Posterior cingulate gyrus (tissue), 11 donors: ENCODE measurements around the gene PEX26.
A peak's percentile ranks its signal among the peaks of the same experiment; 100 is the strongest.
"Not testable (repeated sequence)": the region's sequence is repeated elsewhere in the genome, so short reads cannot be mapped to it uniquely, and the experiment has no call there.

Experiments used
- DNase-seq, 10 donors: peaks; one replicate each; pipeline versions ENCODE4 v3.0.0 to v3.0.0-alpha.2; 2020 to 2021; ENCODE audit warnings: mixed read lengths in 3 of 10
- intact Hi-C: fragments of 100-400 bp; cut with DNase I; formaldehyde crosslinking; loops from one replicate; pipeline ENCODE4 v1.15.1; 2023

PEX26 gene

DNA sequence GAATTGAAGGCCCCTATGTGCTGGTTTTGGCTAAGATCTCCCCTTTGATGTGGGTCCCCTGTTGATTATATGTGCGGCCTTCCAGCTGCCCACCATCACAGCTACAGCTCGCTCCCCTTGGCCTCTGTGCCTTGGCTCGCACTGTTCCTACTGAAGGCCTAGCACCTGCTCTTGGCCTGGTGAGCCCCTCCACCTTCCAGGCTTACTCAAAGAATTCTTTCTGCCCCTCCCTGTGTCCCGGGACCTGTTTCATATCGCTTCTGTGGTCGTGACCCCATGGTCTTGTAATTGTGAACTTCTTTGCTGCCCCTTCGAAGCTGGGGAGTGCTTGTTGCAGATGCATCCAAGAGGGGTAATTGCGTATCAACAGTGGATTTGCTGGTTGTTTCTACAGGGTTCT, 12.5 kb downstream of the PEX26 start:
- intact Hi-C loops: no loop called here
- no peak for DNase-seq

DNA sequence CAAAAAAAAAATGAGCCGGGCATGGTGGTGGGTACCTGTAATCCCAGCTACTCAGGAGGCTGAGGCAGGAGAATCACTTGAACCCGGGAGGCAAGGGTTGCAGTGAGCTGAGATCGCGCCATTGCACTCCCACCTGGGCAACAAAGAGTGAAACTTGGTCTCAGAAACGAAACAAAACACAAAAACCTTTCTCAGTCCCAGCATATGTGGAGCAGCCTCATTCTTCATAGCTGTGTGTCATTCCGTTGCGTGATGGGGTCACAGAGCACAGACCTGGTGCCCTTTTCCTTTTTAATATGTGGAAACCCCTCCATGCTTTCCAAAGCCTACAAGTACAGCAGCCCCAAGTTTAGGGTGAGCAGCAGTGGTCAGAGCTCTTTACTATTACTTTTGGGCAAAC, 13.7 kb downstream of the PEX26 start:
- no peak for DNase-seq
- intact Hi-C loops: no loop called here

DNA sequence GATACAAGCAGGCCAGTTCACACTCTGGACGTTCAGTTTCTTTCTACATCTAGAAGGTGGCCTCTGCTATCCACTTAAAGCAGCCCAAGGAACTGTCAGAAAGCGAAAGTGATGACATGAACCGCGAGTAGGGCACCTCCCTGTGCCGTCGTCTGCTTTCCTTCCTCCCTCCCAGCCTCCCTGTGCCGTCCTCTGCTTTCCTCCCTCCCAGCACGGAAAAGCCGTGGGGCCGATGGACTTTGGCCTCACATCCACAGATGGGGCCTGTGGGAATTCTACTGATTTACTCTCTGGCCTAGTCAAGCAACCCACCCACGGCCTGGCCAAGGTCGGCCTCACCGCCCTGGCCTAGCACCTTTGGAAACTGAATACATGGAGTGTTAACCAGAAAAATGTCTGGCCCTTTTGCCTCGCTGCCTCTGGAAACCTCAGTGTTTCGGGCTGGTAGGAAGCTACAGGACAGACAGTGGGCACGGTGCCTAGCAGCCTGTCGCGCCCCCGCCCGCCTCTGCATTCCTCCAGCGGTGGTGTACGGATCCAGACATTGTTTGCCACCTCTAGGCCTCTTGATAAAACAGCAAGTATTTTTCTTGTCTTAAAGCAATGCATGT, 14.2 kb downstream of the PEX26 start:
- intact Hi-C loops: no loop called here

DNA sequence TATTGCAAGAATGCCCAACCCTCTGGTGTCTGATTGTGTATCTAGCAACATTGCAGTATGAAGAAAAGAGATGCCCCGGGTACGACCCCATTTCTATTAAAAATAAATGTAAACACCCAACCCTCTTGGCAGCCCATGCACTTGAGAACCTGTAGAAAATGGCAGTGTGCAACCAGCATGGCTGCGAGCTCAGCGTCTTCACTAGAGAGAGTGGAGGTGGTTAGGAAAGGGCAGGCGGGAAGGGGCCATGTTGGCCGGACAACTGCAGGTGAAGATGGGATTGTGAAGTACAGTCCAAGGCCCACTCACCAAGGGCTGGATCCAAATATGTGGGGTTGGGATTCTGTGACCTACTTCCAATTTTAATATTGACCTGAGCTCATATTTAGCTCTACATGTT, 15.9 kb downstream of the PEX26 start:
- intact Hi-C loops: no loop called here

More for the DNA sequence above, 14.2 kb downstream of the PEX26 start:
- DNase-seq: peak in 7 of 10 donors; percentile 57 to 95 (median 72)

DNA sequence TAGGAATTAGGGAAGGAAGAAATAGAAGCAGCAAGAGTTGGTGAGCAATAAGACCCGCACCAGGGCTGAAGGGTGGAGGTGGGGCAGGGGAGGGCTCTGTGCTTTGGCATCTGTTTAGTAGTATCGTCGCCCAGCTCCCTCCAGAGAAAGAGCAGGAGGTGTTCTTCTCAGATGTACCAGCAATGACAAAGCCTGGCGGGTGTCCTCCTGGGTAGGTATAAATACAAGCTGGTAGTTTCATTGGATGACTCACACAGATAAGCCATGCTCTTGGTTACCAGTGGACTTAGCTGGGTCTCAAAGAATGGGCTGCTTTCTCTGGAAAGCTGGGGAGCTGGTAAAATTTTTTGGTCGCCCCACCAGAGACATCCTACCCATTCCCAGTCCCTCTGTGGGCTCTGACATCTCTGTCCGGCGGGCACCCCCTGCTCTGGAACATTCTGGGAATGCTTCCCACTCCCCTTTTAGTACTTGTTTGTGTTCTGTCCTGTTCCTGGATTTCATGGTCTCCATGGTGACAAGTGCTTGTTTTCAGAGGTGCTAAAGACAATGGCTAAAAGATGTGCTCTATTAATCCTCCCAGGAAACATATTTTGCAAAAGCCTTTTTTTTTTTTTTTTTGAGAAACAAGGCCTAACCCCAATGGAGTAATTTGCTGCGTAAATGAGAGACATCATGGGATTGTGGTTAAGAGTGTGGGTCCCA, 17.5 kb downstream of the PEX26 start:
- DNase-seq: peak in 4 of 10 donors; percentile 46 to 88 (median 74)
- intact Hi-C loops: no loop called here

More for the DNA sequence above, 15.9 kb downstream of the PEX26 start:
- no peak for DNase-seq

DNA sequence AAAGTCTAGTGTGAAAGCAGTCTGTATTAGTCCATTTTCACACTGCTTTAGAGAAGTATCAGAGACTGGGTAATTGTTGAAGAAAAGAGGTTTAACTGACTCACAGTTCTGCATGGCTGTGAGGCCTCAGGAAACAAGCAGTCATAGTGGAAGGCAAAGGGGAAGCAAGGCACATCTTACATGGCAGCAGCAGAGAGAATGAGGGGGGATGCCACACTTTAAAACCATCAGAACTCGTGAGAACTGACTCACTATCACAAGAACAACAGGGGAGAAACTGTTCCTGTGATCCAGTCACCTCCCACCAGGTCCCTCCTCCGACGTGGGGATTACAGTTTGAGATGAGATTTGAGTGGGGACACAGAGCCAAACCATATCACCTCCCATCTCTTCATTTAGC, 19.0 kb downstream of the PEX26 start:
- intact Hi-C loops: no loop called here
- DNase-seq: peak in 1 of 10 donors; percentile 88

DNA sequence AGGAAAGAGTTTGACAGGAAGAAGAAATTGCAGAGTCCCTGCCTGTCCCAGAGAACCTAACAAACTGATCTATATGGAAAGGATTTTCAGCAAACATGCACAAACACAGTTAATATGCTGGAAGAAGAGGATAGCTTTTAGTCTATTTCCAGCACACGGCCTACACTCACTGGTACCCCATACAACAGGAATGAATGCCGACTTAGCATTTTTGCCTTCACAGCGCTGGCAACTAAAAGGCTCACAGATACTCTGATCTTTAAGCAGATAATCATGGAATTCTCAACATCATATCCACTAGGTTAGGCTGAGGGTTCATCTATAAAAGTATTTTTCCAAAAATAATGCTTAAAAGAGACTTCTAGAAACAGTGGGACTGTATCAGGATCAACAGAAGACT, 23.0 kb downstream of the PEX26 start:
- peak in 1 of 10 donors; percentile 3 for DNase-seq
- intact Hi-C loops: no loop called here

DNA sequence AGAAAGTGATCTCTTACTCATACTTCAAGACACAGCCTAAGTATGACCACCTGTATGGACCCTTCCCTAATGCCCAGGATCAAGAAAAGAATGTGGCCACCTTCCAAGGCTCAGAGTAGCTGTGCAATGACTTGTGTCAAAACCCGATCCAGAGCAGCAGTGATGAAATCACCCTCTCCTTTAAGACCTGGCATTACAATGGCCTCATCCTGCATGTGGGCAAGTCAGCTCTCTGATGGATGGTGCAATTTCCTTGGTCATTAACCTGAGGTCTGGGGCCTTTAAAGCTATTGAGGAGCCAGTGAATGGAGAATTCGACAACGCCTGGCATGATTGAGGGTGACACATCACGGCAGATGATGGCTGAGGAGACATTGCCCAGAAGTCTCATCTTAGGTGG, 23.7 kb downstream of the PEX26 start:
- intact Hi-C loops: no loop called here
- DNase-seq: no peak

DNA sequence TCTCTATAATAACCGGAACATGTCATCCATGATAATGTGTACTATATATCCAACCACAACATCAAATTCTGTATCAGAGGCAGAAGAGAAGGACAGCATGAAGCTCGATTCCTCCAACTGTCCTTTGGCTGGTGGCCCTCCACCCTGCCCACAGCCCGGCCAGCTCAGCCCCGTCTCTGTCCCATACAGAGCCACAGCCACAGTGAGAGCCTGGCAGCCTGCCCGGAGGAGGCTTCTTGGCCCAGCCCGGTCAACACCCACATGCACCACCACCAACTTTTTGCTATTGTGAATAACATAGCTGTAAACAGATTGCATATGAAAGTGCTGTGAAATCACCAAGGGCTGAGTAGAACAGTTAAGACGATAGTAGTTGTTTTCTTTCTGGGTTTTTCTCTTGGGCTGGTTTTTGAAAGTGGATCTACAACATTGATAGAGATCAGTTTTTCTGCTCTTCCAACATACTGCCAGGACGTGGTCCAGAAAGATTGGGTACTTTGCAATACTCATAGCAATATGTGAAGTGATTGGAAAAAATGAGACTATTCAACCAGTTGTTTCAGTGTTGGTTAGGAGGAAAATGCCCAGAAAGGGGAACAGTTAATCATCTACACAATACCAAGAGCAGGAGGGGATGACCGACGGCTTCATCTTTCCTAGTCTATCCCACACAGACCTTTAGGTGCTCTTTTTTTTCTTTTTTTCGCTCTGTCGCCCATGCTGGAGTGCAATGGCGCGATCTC, 25.9 kb downstream of the PEX26 start:
- intact Hi-C loops: no loop called here

DNA sequence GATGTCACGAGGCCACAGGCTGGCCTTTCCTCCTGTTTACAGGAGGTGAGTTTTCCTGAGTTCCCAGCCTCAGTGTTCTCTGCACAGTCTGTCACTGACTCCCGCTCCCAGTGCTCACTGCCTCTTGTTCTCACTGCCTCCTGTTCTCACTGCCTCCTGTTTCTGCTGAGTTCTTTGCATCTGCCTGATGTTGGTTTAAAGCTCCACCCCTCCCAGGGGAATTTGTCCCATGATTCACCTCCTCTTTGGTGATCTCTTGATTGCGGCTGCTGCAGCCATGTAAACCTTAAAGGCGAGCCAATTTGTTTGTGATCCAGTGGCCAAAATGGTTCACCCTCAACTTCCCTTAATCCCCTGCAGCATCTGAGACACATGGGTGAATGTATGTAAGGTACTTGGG, 26.8 kb downstream of the PEX26 start:
- no peak for DNase-seq
- intact Hi-C loops: no loop called here

More for the DNA sequence above, 25.9 kb downstream of the PEX26 start:
- peak in 1 of 10 donors; percentile 80 for DNase-seq

DNA sequence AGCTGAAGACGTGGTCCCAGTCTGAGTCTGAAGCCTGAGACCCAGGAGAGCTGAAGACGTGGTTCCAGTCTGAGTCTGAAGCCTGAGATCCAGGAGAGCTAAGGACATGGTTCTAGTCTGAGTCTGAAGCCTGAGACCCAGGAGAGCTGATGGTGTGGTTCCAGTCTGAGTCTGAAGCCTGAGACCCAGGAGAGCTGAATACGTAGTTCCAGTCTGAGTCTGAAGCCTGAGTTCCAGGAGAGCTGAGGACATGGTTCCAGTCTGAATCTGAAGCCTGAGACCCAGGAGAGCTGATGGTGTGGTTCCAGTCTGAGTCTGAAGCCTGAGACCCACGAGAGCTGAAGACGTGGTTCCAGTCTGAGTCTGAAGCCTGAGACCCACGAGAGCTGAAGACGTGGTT, 28.2 kb downstream of the PEX26 start:
- intact Hi-C loops: not testable (repeated sequence)
- DNase-seq: peak in 1 of 10 donors; percentile 8

DNA sequence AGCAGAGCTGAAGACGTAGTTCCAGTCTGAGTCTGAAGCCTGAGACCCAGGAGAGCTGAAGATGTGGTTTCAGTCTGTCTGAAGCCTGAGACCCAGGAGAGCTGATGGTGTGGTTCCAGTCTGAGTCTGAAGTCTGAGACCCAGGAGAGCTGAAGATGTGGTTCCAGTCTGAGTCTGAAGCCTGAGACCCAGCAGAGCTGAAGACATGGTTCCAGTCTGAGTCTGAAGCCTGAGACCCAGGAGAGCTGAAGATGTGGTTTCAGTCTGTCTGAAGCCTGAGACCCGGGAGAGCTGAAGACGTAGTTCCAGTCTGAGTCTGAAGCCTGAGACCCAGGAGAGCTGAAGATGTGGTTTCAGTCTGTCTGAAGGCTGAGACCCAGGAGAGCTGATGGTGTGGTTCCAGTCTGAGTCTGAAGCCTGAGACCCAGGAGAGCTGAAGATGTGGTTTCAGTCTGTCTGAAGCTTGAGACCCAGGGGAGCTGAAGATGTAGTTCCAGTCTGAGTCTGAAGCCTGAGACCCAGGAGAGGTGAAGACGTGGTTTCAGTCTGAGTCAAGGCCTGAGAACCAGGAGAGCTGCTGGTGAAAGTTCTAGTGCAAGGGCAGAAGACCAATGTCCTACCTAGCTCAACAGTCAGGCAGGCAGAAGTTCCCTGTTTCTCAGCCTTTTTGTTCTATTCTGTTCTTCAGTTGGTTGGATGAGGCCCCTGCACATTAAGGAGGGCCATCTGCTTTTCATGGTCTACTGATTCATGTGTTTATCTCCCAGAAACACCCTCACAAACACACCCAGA, 29.0 kb downstream of the PEX26 start:
- intact Hi-C loops: not testable (repeated sequence)

DNA sequence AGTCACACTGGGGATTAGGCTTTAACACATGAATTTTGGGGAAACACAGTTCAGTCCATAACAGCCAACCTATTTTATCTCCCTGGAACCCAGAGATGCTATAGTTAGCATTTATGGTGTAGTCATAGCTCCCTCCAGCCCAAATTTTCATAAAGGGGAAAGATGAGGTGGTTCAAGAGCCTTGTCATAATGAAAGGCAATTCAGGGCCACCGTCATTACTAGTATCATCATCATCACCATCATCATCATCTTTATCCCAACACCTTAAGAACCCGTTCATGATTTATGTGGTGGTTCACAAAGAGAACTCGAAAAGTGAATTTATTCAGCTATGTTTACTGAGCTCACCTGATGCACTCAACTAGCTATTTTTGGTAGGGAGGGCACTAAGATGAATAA, 30.4 kb downstream of the PEX26 start:
- intact Hi-C loops: no loop called here
- DNase-seq: no peak

More for the DNA sequence above, 29.0 kb downstream of the PEX26 start:
- peak in 1 of 10 donors; percentile 6 for DNase-seq

DNA sequence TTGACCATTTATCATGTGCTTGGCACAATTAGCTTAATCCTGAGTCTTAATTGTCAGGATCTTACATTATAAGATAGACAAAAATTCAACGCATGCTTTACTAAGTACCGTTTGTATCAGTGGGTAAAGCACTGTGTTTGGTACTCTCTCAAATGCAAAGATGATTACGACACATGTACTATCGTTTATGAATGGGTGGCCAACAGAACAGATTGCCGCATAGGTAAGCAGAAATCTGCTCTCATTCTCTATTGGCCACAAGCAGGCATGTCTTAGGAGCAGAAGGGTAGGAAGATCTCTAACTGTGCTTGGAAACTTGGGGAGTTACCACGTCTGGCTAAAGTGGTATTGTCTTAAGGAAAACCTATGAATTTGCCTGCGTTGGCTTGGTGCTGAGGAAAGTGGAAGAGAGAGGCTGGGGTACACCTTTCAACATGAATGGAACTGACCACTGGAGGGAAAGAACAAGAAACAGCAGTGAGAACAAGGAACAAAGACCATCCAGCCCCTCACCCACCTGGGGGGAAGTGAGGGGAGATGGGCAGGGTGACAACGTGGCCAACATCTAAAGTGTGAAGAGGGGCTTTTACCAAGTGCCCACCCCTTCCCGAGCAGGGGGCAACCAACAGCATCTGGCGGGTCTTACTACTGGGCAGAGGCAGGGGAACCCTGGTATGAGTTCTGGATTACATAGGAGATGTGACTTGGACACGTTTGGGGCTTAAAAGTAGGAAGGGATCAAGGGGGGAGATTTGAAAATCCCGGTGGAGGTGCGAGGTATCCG, 31.8 kb downstream of the PEX26 start:
- peak in 1 of 10 donors; percentile 41 for DNase-seq
- intact Hi-C loops: no loop called here

DNA sequence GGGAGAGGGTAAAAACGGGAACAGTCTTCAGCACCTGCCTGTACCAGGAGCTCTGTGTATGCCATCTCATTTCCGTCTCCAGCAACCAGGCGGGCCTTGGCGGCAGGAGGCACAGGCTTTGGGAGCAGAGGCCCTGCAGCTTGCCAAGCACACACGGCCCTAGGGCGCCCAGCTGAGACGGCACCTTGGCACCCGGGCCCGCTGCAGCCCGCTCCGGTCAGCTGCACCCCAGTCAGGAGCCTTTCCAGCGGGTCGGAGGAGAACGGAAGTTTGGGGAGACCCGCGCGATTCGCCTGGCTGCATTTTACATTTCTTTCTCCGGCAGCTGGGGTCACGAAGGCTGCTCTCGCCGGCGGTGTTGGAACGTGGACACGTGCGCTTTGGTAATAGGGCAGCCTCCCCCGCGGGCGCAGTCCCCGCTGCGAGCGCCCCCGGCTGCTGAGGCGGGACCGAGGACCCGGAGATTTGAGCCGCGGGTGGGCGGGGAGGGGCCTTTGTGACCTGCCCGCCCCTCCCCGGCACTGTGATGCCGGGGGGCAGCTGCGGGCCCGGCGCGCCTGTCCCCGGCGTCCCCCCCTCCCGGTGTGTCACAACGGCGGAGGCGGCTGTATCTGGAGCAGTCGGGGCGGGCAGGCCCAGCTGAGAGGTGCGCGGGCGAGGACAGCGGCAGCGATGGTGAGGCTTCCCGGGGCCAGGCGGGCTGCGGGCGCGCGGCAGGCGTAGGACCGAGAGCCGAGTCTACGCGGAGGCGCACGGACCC, 32.6 kb downstream of the PEX26 start, which contains the start of gene TUBA8:
TSS of gene TUBA8 (plus strand) at position 616 of the 760 bp plus-strand sequence. CDS start at position 673, 57 bp downstream.
- DNase-seq: peak in 9 of 10 donors; percentile 26 to 95 (median 77)
- intact Hi-C loops: no loop called here

DNA sequence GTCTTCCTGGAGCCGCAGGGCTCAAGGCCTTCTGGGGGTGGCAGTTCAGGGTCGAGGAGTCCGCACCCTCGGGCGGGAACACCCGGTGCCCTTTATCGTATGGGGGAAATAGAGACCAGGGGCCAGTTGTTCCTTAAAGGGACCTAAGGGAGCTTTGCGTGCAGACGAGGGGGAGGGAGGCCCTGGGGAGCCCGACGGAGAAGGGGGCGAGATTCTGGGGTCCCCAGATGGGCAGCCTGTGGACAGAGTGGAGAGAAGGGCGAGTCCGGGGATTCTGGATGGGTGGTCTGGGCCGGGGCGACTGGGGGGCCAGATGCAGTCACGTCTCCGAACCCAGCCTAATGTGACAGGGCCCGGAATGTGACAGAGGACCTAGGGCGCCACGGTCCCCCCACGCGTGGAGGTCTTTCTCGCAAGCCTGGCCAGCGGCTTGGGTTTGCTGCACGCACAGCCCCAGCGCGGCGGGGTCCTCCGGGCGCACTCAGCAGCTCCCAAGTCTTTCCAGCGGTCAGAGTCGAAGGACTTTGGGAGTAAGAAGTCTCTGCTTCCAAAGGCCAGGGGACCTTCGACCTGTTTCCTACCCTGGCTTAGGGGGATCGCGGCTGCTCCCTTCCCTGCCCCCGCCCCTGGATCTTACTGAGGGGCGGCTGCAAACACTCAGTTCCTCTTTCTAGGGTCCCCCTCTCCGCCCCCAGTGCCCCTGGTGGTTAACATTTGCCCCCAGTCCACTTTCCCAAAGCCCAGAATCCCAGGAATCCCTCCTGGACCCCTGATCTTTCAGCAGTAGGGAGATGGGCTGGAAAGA, 33.4 kb downstream of the PEX26 start:
- intact Hi-C loops: no loop called here
- peak in 2 of 10 donors; percentile 63 to 83 for DNase-seq

DNA sequence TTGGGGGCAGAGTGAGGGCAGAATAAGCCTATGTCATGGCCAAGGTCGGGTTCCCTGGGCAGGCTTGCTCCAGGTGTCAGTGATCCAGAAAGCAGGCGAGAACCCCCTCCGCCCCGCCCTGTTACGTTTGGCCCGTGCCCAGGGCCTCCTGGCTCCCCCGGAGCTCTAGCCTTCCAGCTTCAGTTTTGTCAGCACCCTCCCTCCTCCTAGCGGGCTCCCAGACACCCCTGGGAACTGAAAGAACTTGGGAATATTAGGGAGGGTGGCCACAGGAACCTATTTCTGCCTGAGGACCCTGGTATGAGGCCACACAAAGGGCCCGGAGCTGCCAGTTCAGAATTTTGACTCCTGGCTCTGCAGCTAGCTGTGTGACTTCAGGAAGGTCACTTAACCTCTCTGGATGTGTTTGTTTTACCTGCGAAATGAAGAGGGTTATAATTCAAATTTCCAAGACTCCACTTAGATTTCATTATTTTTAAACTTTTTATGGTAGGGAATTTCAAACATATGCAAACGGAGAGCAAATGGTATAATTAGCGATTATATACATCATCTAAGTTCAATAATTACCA, 34.1 kb downstream of the PEX26 start:
- peak in 5 of 10 donors; percentile 36 to 88 (median 82) for DNase-seq
- intact Hi-C loops: no loop called here

DNA sequence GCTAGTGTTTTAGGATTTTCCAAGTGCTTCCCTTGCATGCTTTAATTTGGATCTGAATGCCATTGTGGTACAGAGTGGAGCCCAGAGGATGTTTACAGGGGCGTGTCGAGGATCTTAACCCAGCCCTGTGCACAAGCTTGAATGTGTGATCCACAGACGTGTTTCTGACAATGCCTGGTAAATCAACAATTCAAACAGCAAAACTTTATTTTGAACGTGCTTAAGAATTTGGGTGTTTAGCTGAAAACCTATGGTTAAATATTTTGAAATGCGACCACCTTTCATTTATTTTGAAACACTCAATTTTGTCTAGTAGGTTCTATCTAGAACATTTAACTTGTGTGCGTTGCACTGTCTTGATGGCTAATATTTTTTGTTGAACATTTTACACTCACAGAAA, 34.6 kb downstream of the PEX26 start:
- DNase-seq: peak in 2 of 10 donors; percentile 1 to 6
- intact Hi-C loops: no loop called here
